ENCODE results near the gene CABYR. TPM values are rescaled to one million over a fixed set of nuclear protein-coding genes. Genes with fewer than 3 reads are reported as not detected.

Gene CABYR
- total and polyA plus RNA-seq, 4 donors: 0.39 to 1.6 (median 0.94) TPM

GRCh38 chr18:24190590-24190989, 51.7 kb downstream of the CABYR start:
- no peaks in the 10 kb centered on the region for H3K36me3 ChIP-seq (ENCODE audit: control insufficient read depth in 4 of 4, insufficient read depth in 4 of 4, low read length in 4 of 4)
- WGBS, 2 donors: 77 to 82% methylated on average over 2 of the region's 2 CpGs
- H3K9ac ChIP-seq (ENCODE audit: insufficient read depth in 1 of 2, low read length in 2 of 2): no peak overlapping the region
- peaks cover 0 to 11% (median 0%) of the 10 kb centered on the region in 5 donors for H3K4me1 ChIP-seq (ENCODE audit: control insufficient read depth in 5 of 5, insufficient read depth in 5 of 5, low read length in 5 of 5)
- no peak for DNase-seq
- no peak for TF ChIP-seq CTCF (IDR thresholded peaks at IDR 0.05; ENCODE audit: control extremely low read depth, extremely low read depth)
- no peaks in the 10 kb centered on the region for H3K9me3 ChIP-seq (ENCODE audit: control insufficient read depth in 4 of 4, insufficient read depth in 3 of 4, low read length in 3 of 4)
- H3K27ac ChIP-seq (ENCODE audit: low read depth in 1 of 2, low read length in 1 of 2): no peak overlapping the region
- ATAC-seq (ENCODE audit: insufficient read depth, low FRiP score): no peak
- H3K27me3 ChIP-seq (ENCODE audit: control insufficient read depth in 3 of 3, insufficient read depth in 3 of 3, low read length in 2 of 3): no peaks in the 10 kb centered on the region
- H3K4me3 ChIP-seq: no peak overlapping the region

- Histone ChIP-seq H3K9ac (ENCODE audit: insufficient read depth in 1 of 2, low read length in 2 of 2) (no peak overlapping the region), H3K4me3 (no peak overlapping the region), H3K9me3 (ENCODE audit: control insufficient read depth in 4 of 4, insufficient read depth in 3 of 4, low read length in 3 of 4) (no peaks in the 10 kb centered on the region), H3K27ac (ENCODE audit: low read depth in 1 of 2, low read length in 1 of 2) (no peak overlapping the region), H3K27me3 (ENCODE audit: control insufficient read depth in 3 of 3, insufficient read depth in 3 of 3, low read length in 2 of 3) (no peaks in the 10 kb centered on the region), H3K36me3 (ENCODE audit: control insufficient read depth in 4 of 4, insufficient read depth in 4 of 4, low read length in 4 of 4) (no peaks in the 10 kb centered on the region), H3K4me1 (ENCODE audit: control insufficient read depth in 5 of 5, insufficient read depth in 5 of 5, low read length in 5 of 5) (peaks cover 0 to 3% (median 0%) of the 10 kb centered on the region in 5 donors)
- 92 to 94% methylated on average over 9 of the region's 9 CpGs for WGBS, 2 donors
- DNase-seq: no peak
- TF ChIP-seq CTCF (IDR thresholded peaks at IDR 0.05; ENCODE audit: control extremely low read depth, extremely low read depth): no peak
- no peak for ATAC-seq (ENCODE audit: insufficient read depth, low FRiP score)
Measured at GRCh38 chr18:24195296-24196053, 56.6 kb downstream of the CABYR start.

GRCh38 chr18:24196764-24197163, 57.9 kb downstream of the CABYR start:
- Histone ChIP-seq H3K4me1 (ENCODE audit: control insufficient read depth in 5 of 5, insufficient read depth in 5 of 5, low read length in 5 of 5) (peaks cover 0 to 3% (median 0%) of the 10 kb centered on the region in 5 donors), H3K9ac (ENCODE audit: insufficient read depth in 1 of 2, low read length in 2 of 2) (no peak overlapping the region), H3K27me3 (ENCODE audit: control insufficient read depth in 3 of 3, insufficient read depth in 3 of 3, low read length in 2 of 3) (no peaks in the 10 kb centered on the region), H3K9me3 (ENCODE audit: control insufficient read depth in 4 of 4, insufficient read depth in 3 of 4, low read length in 3 of 4) (no peaks in the 10 kb centered on the region), H3K36me3 (ENCODE audit: control insufficient read depth in 4 of 4, insufficient read depth in 4 of 4, low read length in 4 of 4) (no peaks in the 10 kb centered on the region), H3K4me3 (no peak overlapping the region), H3K27ac (ENCODE audit: low read depth in 1 of 2, low read length in 1 of 2) (no peak overlapping the region)
- no peak for ATAC-seq (ENCODE audit: insufficient read depth, low FRiP score)
- 93 to 94% methylated on average over 4 of the region's 4 CpGs for WGBS, 2 donors
- no peak for DNase-seq
- TF ChIP-seq CTCF (IDR thresholded peaks at IDR 0.05; ENCODE audit: control extremely low read depth, extremely low read depth): no peak
